Aorta (tissue), 5 donors: ENCODE results near the gene BRD4. TPM values are rescaled to one million over a fixed set of nuclear protein-coding genes. Genes with fewer than 3 reads are reported as not detected.

Source experiments
- ATAC-seq: fragments of 200-7000 bp; cut with Tn5 transposase; one replicate; pipeline ENCODE4 v1.9.1; 2022; ENCODE audit warnings: moderate library complexity; ENCODE audit not compliant: low FRiP score
- DNase-seq, 2 donors: peaks; one replicate each; pipeline ENCODE4 v3.0.0-alpha.2; 2020
- H3K27ac ChIP-seq, 2 donors: one replicate each; pipeline ENCODE4 v1.5.1; 2013; ENCODE audit warnings: low read length in 2 of 2, mild to moderate bottlenecking in 2 of 2, moderate library complexity in 2 of 2, control low read depth in 1 of 2, inconsistent platforms in 1 of 2, low read depth in 1 of 2
- H3K27me3 ChIP-seq, 2 donors: one replicate each; pipeline ENCODE4 v1.6.1; 2013; ENCODE audit warnings: control low read depth in 1 of 2, low read length in 1 of 2, mild to moderate bottlenecking in 1 of 2, moderate library complexity in 1 of 2; ENCODE audit not compliant: insufficient read depth in 2 of 2, control insufficient read depth in 1 of 2
- H3K36me3 ChIP-seq, 2 donors: one replicate each; pipeline ENCODE4 v1.6.1; 2013; ENCODE audit warnings: control low read depth in 1 of 2, low read length in 1 of 2, mild to moderate bottlenecking in 1 of 2; ENCODE audit not compliant: insufficient read depth in 2 of 2, control insufficient read depth in 1 of 2
- H3K4me1 ChIP-seq, 2 donors: one replicate each; pipeline ENCODE4 v1.6.1; 2013; ENCODE audit warnings: low read length in 2 of 2, control low read depth in 1 of 2, mild to moderate bottlenecking in 1 of 2, moderate library complexity in 1 of 2; ENCODE audit not compliant: insufficient read depth in 2 of 2, control insufficient read depth in 1 of 2
- H3K4me3 ChIP-seq, 2 donors: one replicate each; pipeline ENCODE4 v1.5.1; 2013; ENCODE audit warnings: low read length in 2 of 2, control low read depth in 1 of 2, mild to moderate bottlenecking in 1 of 2
- H3K9me3 ChIP-seq: one replicate; pipeline ENCODE4 v1.6.1; 2013; ENCODE audit warnings: mild to moderate bottlenecking, low read length; ENCODE audit not compliant: control insufficient read depth
- WGBS, 2 donors: extraction: QIAGEN DNeasy Blood & Tissue Kit; methylation state at CpG; one replicate each; pipeline ENCODE4 v1.1.7; 2013; 5-methylcytosine and 5-hydroxymethylcytosine counted together
- intact Hi-C, 2 donors: fragments of 100-400 bp; cut with DNase I; formaldehyde crosslinking; loops; one replicate each; pipeline versions ENCODE4 v1.14.2 to v1.15.0; 2022
- polyA plus RNA-seq, 2 donors: library from polyadenylated mRNA; stranded (reverse); fragments of 200-250 nt; gene quantifications; one replicate each; pipeline ENCODE4 v1.2.3, GENCODE V29; 2013
- total RNA-seq, 2 donors: library from RNA; stranded (reverse); fragmentation: NEBNext Ultra II Directional; extraction: Animal tissue kit (Norgen Biotek cat#: 25700); gene quantifications; one replicate each; pipeline ENCODE4 v1.2.1, GENCODE V29; 2021
- donor health status: healthy with polysubstance abuse.
- donor health status: Bipolar disorder and iron deficiency.
- donor health status: DM: no; HTN: no; CAD: no.
- donor health status: DM: no; HTN: no; CAD: no.
- donor health status: DM: yes; HTN: yes; CAD: no.

BRD4 gene
- total and polyA plus RNA-seq, 4 donors: 12.3 to 126 (median 86.6) TPM

GRCh38 chr19:15246198-15246481, 86.2 kb downstream of the BRD4 start:
- Histone ChIP-seq H3K27ac (peak overlapping the region; percentile 59 to 89), H3K36me3 (no peaks in the 10 kb centered on the region), H3K9me3 (no peaks in the 10 kb centered on the region), H3K27me3 (no peaks in the 10 kb centered on the region), H3K4me1 (no peaks in the 10 kb centered on the region), H3K4me3 (no peak overlapping the region)
- no peak for ATAC-seq
- 38 to 40% methylated on average over 5 of the region's 5 CpGs for WGBS, 2 donors
- DNase-seq: no peak
- intact Hi-C loops: loop anchor here (5.0 kb wide), 2 partner anchors 34 to 49 kb away; no protein-coding TSS in a partner anchor

DNA sequence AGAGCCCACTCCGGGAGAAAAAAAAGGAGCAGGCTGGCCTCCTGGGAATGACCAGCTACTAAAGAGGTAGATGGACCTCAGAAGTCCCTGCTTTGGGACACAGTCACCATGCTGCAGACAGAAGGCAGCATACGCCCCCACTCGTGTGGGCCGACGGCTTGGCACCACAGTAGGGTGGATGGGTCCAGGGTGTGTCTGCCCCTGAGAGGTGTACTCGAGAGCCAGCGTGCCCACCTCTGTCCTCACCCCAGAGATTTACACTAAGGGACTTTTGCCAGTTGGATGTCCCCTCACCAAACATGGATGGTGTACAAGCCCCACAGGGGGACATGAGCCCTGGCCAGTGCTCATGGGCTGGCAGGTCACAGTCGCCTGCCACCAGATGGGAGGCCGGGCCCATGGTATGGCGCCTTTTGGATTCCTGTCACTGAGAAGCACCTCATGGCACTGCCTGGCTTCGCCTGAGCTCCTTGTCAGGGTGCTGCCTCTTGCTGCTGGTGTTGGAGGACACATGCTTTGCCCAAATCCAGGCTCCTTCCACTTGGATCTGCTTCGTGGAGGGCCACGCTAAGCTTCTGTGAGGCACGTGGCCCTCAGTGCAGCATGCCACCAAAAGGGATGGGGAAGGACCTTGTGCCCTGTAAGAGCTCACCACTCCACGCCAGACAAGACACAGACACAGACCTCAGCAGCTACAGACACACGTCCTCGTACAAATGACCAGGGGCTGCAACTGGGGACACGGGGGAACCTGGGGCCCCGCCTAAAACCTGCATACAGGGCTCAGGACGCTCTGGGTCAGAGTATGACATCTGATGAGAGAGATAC, 86.8 kb downstream of the BRD4 start:
- no peaks in the 10 kb centered on the region for H3K36me3 ChIP-seq
- no peaks in the 10 kb centered on the region for H3K4me1 ChIP-seq
- no peak for DNase-seq
- WGBS, 2 donors: 52 to 53% methylated on average over 20 of the region's 20 CpGs
- peak overlapping the region; percentile 59 to 89 for H3K27ac ChIP-seq
- H3K27me3 ChIP-seq: no peaks in the 10 kb centered on the region
- H3K9me3 ChIP-seq: no peaks in the 10 kb centered on the region
- H3K4me3 ChIP-seq: no peak overlapping the region
- intact Hi-C loops: loop anchor here (5.0 kb wide), 2 partner anchors 33 to 48 kb away; no protein-coding TSS in a partner anchor
- no peak for ATAC-seq

- H3K4me1 ChIP-seq: no peaks in the 10 kb centered on the region
- H3K9me3 ChIP-seq: no peaks in the 10 kb centered on the region
- intact Hi-C loops: loop anchor here (5.0 kb wide), 2 partner anchors 33 to 48 kb away; no protein-coding TSS in a partner anchor
- peak overlapping the region; percentile 59 to 89 for H3K27ac ChIP-seq
- 34 to 42% methylated on average over 7 of the region's 7 CpGs for WGBS, 2 donors
- H3K27me3 ChIP-seq: no peaks in the 10 kb centered on the region
- ATAC-seq (no peak), DNase-seq (no peak)
- H3K36me3 ChIP-seq: no peaks in the 10 kb centered on the region
- H3K4me3 ChIP-seq: no peak overlapping the region
Observed at GRCh38 chr19:15244808-15245207, 87.5 kb downstream of the BRD4 start.

- intact Hi-C loops: no loop called here
- WGBS, 2 donors: 79 to 85% methylated on average over 19 to 24 of the region's 24 CpGs
Observed at GRCh38 chr19:15244106-15244803, 88.1 kb downstream of the BRD4 start.

DNA sequence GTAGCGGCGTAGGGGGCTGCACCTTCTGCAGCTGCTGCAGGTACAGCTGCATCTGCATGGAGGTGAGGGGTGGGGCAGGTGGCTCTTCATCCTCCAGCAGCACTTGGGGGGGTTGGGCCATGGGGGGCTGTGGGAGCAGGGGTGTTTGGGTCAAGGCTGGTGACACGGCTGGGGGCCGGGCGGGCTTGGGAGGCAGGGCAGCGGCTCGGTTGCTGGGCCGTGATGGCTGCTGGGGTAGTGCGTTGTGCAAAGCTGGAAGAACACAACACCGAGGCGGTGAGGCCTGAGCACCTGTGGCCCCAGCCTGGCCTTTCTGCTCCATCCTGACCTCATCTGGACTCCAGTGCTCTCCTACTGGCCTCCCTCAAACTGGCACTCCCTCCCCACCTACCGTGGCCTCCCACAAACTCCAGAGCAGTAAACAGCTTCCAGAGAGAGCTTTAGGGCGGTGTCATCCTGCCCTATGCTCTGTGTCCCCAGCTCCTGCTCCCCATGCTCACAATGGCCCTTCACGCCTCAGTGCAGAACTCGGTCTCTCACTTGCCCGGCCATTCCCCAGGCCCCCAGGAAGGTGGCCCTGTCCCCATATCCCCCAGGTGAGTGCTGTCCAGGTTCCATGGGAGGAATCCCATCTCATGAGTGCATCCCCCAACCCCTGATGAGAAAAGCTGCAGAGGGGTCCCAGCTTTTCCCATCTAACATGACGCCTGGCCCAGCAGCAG, 88.9 kb downstream of the BRD4 start:
- Histone ChIP-seq H3K36me3 (peaks cover 0 to 6% of the 10 kb centered on the region in 2 donors), H3K4me1 (no peaks in the 10 kb centered on the region), H3K4me3 (no peak overlapping the region), H3K27ac (peak overlapping the region; percentile 6 to 7), H3K27me3 (no peaks in the 10 kb centered on the region), H3K9me3 (no peaks in the 10 kb centered on the region)
- intact Hi-C loops: no loop called here
- DNase-seq: no peak
- 89 to 95% methylated on average over 10 to 17 of the region's 17 CpGs for WGBS, 2 donors
- no peak for ATAC-seq

More at GRCh38 chr19:15244106-15244803, 88.1 kb downstream of the BRD4 start:
- peaks cover 0 to 3% of the 10 kb centered on the region in 2 donors for H3K36me3 ChIP-seq
- no peak overlapping the region for H3K4me3 ChIP-seq
- DNase-seq (no peak), ATAC-seq (no peak)
- H3K27me3 ChIP-seq: no peaks in the 10 kb centered on the region
- peak overlapping the region; percentile 7 to 59 for H3K27ac ChIP-seq
- H3K9me3 ChIP-seq: no peaks in the 10 kb centered on the region
- H3K4me1 ChIP-seq: no peaks in the 10 kb centered on the region

DNA sequence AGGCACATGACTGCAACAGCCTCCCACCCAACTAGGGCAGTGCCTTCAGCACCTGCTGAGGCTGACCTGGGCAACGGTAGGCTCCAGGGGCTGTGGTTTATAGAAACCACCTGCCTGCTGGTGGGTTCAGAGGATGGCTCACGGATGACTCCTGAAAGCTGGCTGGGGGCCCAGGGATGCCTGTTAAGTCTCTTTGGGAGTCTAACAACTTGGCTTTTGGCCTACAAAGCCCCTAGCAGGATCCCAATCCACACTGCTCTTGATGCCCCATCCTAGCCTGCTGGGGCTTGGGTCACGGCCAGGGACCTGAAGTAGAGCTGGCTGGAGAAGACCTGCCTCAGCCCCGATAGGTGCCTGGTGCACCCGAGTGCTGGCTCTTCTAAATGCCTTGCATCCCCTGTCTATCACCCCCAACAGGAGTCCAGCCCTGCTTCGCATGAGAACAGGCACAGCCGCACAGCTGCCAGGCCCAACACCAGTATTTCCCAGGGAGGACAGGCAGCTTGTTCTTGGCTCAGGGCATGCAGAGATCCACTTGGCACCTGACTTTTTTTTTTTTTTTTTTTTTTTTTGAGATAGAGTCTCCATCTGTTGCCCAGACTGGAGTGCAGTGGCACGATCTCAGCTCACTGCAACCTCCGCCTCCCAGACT, 91.0 kb downstream of the BRD4 start:
- DNase-seq (no peak), ATAC-seq (no peak)
- Histone ChIP-seq H3K36me3 (peaks cover 0 to 6% of the 10 kb centered on the region in 2 donors), H3K4me1 (no peaks in the 10 kb centered on the region), H3K27ac (no peak overlapping the region), H3K9me3 (no peaks in the 10 kb centered on the region), H3K4me3 (no peak overlapping the region), H3K27me3 (no peaks in the 10 kb centered on the region)
- intact Hi-C loops: no loop called here
- WGBS, 2 donors: 44 to 68% methylated on average over 9 of the region's 9 CpGs

GRCh38 chr19:15240515-15240914, 91.8 kb downstream of the BRD4 start:
- DNase-seq (no peak), ATAC-seq (no peak)
- no peak overlapping the region for H3K27ac ChIP-seq
- H3K36me3 ChIP-seq: peaks cover 0 to 6% of the 10 kb centered on the region in 2 donors
- intact Hi-C loops: no loop called here
- no peaks in the 10 kb centered on the region for H3K4me1 ChIP-seq
- 82 to 87% methylated on average over 9 of the region's 9 CpGs for WGBS, 2 donors
- no peaks in the 10 kb centered on the region for H3K9me3 ChIP-seq
- no peak overlapping the region for H3K4me3 ChIP-seq
- no peaks in the 10 kb centered on the region for H3K27me3 ChIP-seq

- no peak for DNase-seq
- intact Hi-C loops: no loop called here
- Histone ChIP-seq H3K27ac (no peak overlapping the region), H3K4me3 (no peak overlapping the region), H3K36me3 (peaks cover 0 to 6% of the 10 kb centered on the region in 2 donors), H3K27me3 (no peaks in the 10 kb centered on the region), H3K4me1 (no peaks in the 10 kb centered on the region), H3K9me3 (no peaks in the 10 kb centered on the region)
- WGBS, 2 donors: 87 to 91% methylated on average over 26 of the region's 26 CpGs
- no peak for ATAC-seq
Observed at GRCh38 chr19:15239337-15239949, 92.9 kb downstream of the BRD4 start.
